HG02943 (cell line): ENCODE data around the gene NBEA.

ENCODE experiments used
- ATAC-seq: cut with Tn5 transposase; IDR thresholded peaks from one replicate; pipeline ENCODE4 v1.9.1; 2021; ENCODE audit warnings: mild to moderate bottlenecking, low read depth, moderate library complexity; ENCODE audit not compliant: unreplicated experiment

The NBEA gene

DNA sequence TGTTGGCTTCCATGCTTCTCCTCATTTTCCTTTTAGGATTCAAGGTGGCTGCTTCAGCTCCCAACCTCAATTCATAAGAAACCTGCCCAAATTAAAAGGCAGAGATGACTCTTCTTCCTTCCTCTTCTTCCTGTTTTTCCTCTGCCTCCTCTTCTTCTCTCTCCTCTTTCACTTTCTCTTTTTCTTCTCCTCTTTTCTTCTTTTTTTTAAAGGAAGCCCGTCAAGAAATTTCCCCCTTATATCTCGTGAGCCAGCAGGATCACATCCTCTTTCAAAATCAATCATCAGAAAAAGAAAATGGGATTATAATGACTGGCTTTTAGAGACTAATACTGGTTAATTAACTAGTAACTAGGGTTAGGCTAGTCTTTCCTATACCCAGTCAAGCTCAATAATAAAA, 220.3 kb downstream of the NBEA start:
- no peak for ATAC-seq

- ATAC-seq, result no peak
These were observed 221.6 kb downstream of the NBEA start for GRCh38 chr13:35163674-35164073.

DNA sequence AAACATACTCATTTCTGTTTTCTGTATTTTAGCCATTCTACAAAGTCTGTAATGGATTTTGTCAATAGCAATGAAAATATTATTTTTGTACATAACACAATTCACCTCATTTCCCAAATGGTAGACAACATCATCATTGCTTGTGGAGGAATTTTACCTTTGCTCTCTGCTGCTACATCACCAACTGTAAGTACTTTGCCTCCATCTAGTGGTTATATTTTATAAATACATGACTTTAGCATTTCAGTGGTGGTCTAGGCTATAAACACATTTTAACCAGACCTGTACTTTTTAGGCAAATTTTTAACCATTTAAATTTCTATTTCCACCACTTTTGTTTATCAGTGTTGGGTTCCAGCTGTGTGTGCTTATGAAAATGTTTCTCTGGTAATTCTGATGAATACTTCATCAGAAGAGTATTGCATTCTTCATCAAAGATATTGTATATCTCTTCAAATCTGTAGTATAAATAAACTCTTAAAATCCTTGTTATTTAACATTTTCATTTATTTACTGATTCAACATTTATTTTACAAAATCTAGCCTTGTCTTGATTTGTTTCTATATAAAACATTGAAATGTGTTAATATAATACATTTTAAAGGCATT, 222.4 kb downstream of the NBEA start:
- peak; percentile 80 for ATAC-seq

GRCh38 chr13:35165205-35165604, 223.1 kb downstream of the NBEA start:
- ATAC-seq, result no peak

DNA sequence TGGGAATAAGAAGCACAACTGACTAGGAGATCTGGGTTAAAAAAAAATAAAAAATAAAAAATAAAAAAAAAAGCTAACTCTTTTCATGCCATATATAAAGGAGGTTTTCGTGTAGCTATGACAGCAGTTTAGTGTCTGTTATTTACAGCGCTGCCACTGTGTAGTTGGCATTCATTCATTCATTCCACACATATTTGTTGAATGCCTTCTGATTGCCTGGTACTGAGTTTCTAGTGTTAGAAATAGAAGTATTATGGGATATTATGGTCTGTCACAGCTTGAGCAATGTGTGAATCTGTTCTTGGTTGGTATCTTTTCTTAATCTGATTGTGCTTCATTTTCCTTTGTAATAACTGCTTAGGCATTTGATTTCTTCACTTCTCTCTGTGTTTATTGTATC, 237.4 kb downstream of the NBEA start:
- ATAC-seq, result no peak

DNA sequence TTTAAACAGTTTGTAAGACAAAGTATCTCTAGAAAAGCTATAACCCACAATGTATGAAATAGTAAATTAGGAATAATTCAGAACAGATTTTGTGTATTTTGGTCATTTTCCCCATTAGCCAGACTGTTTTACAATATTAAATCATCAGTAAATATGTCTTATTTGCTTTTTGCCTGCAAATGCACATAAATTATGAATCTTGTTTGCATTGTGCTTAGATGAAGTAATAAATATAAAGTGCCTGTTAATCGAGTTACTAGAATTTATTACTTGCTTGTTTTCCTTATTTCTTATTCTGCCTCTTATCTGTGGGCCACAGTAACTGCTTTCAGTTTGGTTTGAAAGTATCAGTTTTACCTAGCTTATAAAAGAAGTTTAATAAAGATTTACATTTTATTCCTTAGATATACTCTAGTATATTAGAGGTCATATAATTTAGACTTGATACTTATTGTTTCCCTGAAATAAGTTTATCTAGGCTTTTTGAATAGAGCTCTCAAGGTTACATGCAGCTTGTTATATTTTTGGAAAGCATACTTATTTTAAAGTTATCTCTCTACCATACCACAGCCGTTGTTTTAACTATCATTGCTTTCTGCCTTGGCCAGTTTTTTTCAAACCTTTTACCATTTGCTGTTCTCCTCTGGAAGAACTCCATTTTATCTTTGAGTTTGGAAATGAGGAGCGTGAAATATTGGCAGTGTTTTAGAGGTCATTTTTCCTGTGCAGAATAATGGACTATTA, 238.0 kb downstream of the NBEA start:
- ATAC-seq, result no peak

DNA sequence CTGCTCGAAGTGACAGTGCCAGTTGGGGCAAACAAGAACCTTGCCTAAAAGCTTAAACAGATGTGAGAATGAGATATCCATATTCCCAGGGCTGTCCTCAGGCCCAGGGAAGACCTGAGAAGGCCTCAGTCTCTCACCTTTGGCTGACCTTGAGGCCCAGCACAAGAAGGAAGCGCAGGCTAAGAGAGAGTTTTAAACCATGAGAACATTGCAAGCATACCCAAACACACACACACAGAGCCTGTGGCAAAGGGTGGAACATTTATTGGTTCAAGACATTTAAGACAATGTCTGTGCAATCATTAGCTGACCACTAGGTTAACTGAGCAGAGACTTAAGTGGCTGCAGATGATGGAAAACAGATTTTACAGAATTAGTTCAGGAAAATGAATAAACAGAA, 248.2 kb downstream of the NBEA start:
- ATAC-seq, result no peak

GRCh38 chr13:35191883-35192282, 249.8 kb downstream of the NBEA start:
- no peak for ATAC-seq

- ATAC-seq, result no peak
These were observed 256.6 kb downstream of the NBEA start for GRCh38 chr13:35198613-35199200.

GRCh38 chr13:35208587-35208986, 266.5 kb downstream of the NBEA start:
- no peak for ATAC-seq

DNA sequence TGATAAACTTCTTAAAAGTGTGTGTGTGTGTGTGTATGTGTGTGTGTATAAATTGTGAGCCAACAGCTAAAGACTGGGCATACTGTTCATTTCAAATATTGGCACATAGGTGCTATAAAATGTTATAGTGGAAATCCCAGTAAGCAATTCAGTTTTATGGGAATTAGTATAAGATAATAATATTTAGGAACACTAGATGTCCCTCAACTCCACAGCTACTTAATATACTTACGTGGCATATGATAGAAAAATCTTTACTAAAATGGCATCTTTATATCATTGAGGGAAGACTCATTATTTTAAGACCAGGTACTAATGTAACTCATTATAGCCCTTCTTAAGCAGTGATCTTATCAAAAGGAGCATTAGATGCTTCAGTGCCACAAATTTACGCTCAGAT, 268.2 kb downstream of the NBEA start:
- ATAC-seq, result no peak

GRCh38 chr13:35211949-35212348, 269.9 kb downstream of the NBEA start:
- no peak for ATAC-seq

DNA sequence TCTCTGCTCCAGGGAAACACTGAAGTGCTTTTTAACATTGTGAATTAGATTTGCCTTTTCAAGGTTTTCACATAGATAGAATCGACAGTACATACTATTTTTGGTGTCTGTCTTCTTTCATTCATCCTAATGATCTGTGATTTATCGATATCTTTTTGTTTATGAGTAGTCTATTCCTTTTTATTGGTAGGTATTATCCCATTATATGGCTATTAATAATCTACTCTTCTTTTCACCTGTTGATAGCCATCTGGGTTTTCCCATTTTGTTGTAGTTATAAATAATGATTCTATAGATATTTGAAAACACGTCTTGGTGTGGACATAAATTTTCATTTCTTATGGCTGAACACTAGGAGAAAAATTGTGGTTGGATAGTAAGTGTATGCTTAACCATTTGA, 271.8 kb downstream of the NBEA start:
- ATAC-seq, result no peak

- no peak for ATAC-seq
These were observed 274.1 kb downstream of the NBEA start for GRCh38 chr13:35216131-35216530.

DNA sequence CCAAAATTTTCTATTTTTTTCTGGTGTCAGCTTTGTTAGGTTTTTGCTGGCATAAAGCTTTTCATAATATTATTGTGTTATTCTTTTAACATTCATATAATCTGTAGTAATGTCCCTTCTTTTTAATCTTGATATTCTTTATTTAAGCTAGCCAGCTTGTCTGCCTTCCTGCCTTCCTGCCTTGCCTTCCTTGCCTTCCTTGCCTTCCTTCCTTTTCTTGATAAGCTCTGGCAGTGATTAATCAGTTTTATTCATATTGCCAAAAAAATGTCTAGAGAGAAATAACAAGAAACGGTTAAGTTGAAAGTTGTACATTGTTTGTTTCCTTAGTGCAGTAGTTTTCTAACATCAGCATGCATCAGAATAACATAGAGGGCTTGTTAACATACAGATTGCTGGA, 277.0 kb downstream of the NBEA start:
- no peak for ATAC-seq

GRCh38 chr13:35225159-35225558, 283.1 kb downstream of the NBEA start:
- ATAC-seq, result no peak

- no peak for ATAC-seq
These were observed 283.5 kb downstream of the NBEA start for GRCh38 chr13:35225582-35225981.

DNA sequence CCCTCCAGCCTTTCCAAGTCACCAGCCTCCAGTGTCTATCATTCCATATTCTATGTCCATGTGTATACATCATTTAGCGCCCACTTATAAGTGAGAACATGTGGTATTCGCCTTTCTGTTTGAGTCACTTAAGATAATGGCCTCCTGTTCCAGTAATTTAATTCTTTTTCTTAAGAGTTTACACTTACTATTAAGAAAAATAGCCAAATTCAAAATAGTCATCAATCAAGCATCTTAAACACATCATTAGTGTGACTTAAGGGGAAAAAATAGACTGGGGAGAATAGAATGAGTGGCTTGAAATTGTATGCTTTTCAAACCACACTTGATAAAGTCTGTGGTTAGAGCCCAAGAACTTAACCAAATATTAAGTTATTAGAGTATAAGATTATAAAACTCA, 286.5 kb downstream of the NBEA start:
- no peak for ATAC-seq

GRCh38 chr13:35231426-35231825, 289.4 kb downstream of the NBEA start:
- ATAC-seq, result no peak

- ATAC-seq, result no peak
These were observed 296.2 kb downstream of the NBEA start for GRCh38 chr13:35238274-35238673.

- ATAC-seq, result peak; percentile 99
These were observed 310.6 kb downstream of the NBEA start for GRCh38 chr13:35252536-35253205.
